GM12878 (cell line): Measurements from ENCODE around the gene MAGI1. TPM values are rescaled to one million over a fixed set of nuclear protein-coding genes. Genes with fewer than 3 reads are reported as not detected.

Source experiments
- ATAC-seq: fragments of 200-7000 bp; cut with Tn5 transposase; 3 replicates; pipeline ENCODE4 v1.9.1; 2020; ENCODE audit warnings: mild to moderate bottlenecking, moderate library complexity
- BruUV-seq: library from RNA; stranded (reverse); fragments of 400-500 nt; replicated peaks from 2 replicates; lab custom pipeline; 2021; lab: Mats Ljungman, UMichigan
- CTCF ChIA-PET: fragments of 300-600 bp; sonication (Branson Sonifier 250); formaldehyde crosslinking; extraction: SDS; loops from one replicate; lab custom pipeline; 2021; ENCODE audit warnings: inconsistent platforms; lab: Yijun Ruan, JAX
- POLR2A ChIA-PET: fragments of 350-600 bp; formaldehyde crosslinking; extraction: SDS; loops from one replicate; lab custom pipeline; 2021; ENCODE audit warnings: inconsistent platforms; lab: Charles Lee
- RAD21 ChIA-PET: fragments of 300-600 bp; sonication (Branson Sonifier 250); formaldehyde crosslinking; loops from one replicate; lab custom pipeline; 2023; ENCODE audit warnings: antibody characterized with exemption; ENCODE audit not compliant: unreplicated experiment; lab: Charles Lee
- SMC1A ChIA-PET: fragments of 300-600 bp; sonication (Branson Sonifier 250); formaldehyde crosslinking; loops from one replicate; lab custom pipeline; 2023; ENCODE audit not compliant: unreplicated experiment, uncharacterized antibody; lab: Charles Lee
- DNase-seq: peaks from one replicate; pipeline ENCODE4 v3.0.0-alpha.2; 2011; ENCODE audit warnings: low read depth, low spot score
- FAIRE-seq: peaks from 3 replicates; lab custom pipeline; 2011; peaks lifted over from hg19 to GRCh38; lab: Jason Lieb, UNC
- H2AFZ ChIP-seq: 2 replicates; pipeline ENCODE4 v1.6.0; 2011; ENCODE audit warnings: low read depth, low read length, control low read depth; ENCODE audit not compliant: control insufficient read depth
- H3K27ac ChIP-seq: 2 replicates; pipeline ENCODE4 v1.5.1; 2011; ENCODE audit warnings: control low read depth; ENCODE audit not compliant: control insufficient read depth, insufficient read depth
- H3K27me3 ChIP-seq, 2 experiments: replicated peaks in 1 of 2; 2 replicates each; pipeline versions ENCODE4 v1.6.0 to v1.6.1; 2011; ENCODE audit warnings: low read length in 1 of 2; ENCODE audit not compliant: control insufficient read depth in 2 of 2, insufficient read depth in 2 of 2
- H3K36me3 ChIP-seq, 2 experiments: 2 replicates each; pipeline ENCODE4 v1.5.1; 2011; ENCODE audit warnings: low read length in 1 of 2; ENCODE audit not compliant: control insufficient read depth in 2 of 2, insufficient read depth in 2 of 2
- H3K4me1 ChIP-seq: 2 replicates; pipeline ENCODE4 v1.6.1; 2011; ENCODE audit warnings: mild to moderate bottlenecking, low read length, moderate library complexity, mixed read lengths; ENCODE audit not compliant: control insufficient read depth, insufficient read depth
- H3K4me2 ChIP-seq: 2 replicates; pipeline ENCODE4 v1.6.0; 2011; ENCODE audit warnings: control low read depth; ENCODE audit not compliant: control insufficient read depth, insufficient read depth
- H3K4me3 ChIP-seq: fragments of 200-600 bp; sonication (generic); 2 replicates; pipeline ENCODE4 v1.5.1; 2016
- H3K79me2 ChIP-seq: 2 replicates; pipeline ENCODE4 v1.6.0; 2011; ENCODE audit warnings: low read length; ENCODE audit not compliant: control insufficient read depth, insufficient read depth
- H3K9ac ChIP-seq: 2 replicates; pipeline ENCODE4 v1.8.0; 2011; ENCODE audit warnings: low read length, control low read depth, mixed read lengths; ENCODE audit not compliant: control insufficient read depth, insufficient read depth
- H3K9me3 ChIP-seq: replicated peaks from 3 replicates; pipeline ENCODE4 v1.5.1; 2011; ENCODE audit warnings: mild to moderate bottlenecking, low read length; ENCODE audit not compliant: control insufficient read depth, insufficient read depth
- H4K20me1 ChIP-seq: 2 replicates; pipeline ENCODE4 v1.6.0; 2011; ENCODE audit not compliant: control insufficient read depth, insufficient read depth
- ATF3 ChIP-seq: IDR thresholded peaks from 2 replicates; pipeline ENCODE4 v1.6.1; 2011; ENCODE audit warnings: low read depth, mild to moderate bottlenecking, low read length, moderate library complexity, borderline replicate concordance; ENCODE audit errors: extremely low read depth
- BCL11A ChIP-seq: IDR thresholded peaks from 2 replicates; pipeline ENCODE4 v1.6.1; 2011; ENCODE audit warnings: low read depth, low read length
- CEBPZ ChIP-seq: fragments of 150-350 bp; IDR thresholded peaks from 2 replicates; pipeline ENCODE4 v1.6.1; 2016; ENCODE audit warnings: low read depth, low read length
- EP300 ChIP-seq, 2 experiments: fragments of 150-350 bp in 1 of 2; IDR thresholded peaks; 2 replicates each; pipeline ENCODE4 v1.6.1; 2011 to 2012; ENCODE audit warnings: low read depth in 2 of 2, low read length in 2 of 2, borderline replicate concordance in 1 of 2, improper control_type of control experiment in 1 of 2, inconsistent platforms in 1 of 2; ENCODE audit not compliant: control insufficient read depth in 1 of 2
- MYB ChIP-seq: fragments of 150-350 bp; IDR thresholded peaks from 2 replicates; pipeline ENCODE4 v1.6.1; 2014; ENCODE audit warnings: mild to moderate bottlenecking, low read depth, low read length, borderline replicate concordance
- NFYA ChIP-seq: IDR thresholded peaks from 2 replicates; pipeline ENCODE4 v1.6.1; 2011; ENCODE audit warnings: low read depth, mild to moderate bottlenecking, low read length, improper control_type of control experiment, borderline replicate concordance
- NKRF ChIP-seq: fragments of 450-650 bp; conservative IDR thresholded peaks from 2 replicates; pipeline ENCODE4 v1.6.1; 2017; ENCODE audit warnings: mild to moderate bottlenecking, moderate library complexity
- RBBP5 ChIP-seq: fragments of 200-600 bp; sonication (generic); conservative IDR thresholded peaks from 2 replicates; pipeline ENCODE4 v1.6.1; 2016
- RELA ChIP-seq: fragments of 450-650 bp; IDR thresholded peaks from 2 replicates; pipeline ENCODE4 v1.8.0; 2014; ENCODE audit warnings: borderline replicate concordance; ENCODE audit not compliant: partially characterized antibody
- SMC3 ChIP-seq: IDR thresholded peaks from 2 replicates; pipeline ENCODE4 v1.6.1; 2011; ENCODE audit warnings: low read length, improper control_type of control experiment, borderline replicate concordance
- TCF12 ChIP-seq: IDR thresholded peaks from 2 replicates; pipeline ENCODE4 v1.6.1; 2011; ENCODE audit warnings: low read depth, mild to moderate bottlenecking, low read length
- WGBS: methylation state at CpG from one replicate; pipeline ENCODE4 v1.1.6; 2016; ENCODE audit warnings: low lambda C conversion rate; ENCODE audit not compliant: insufficient replicate concordance, insufficient coverage; ENCODE audit errors: missing lambda C conversion rate; 5-methylcytosine and 5-hydroxymethylcytosine counted together
- in situ Hi-C: fragments of 300-500 bp; cut with MboI; formaldehyde crosslinking; loops from 9 replicates; pipeline ENCODE4 v1.14.3; 2018; ENCODE audit warnings: mixed read lengths
- intact Hi-C: fragments of 100-400 bp; cut with micrococcal nuclease; formaldehyde crosslinking; loops from one replicate; pipeline ENCODE4 v1.14.2; 2022; ENCODE audit not compliant: unreplicated experiment
- polyA plus RNA-seq, 11 experiments: library from polyadenylated mRNA; depleted of rRNA in 4 of 11; unstranded in 6 of 11; stranded (reverse) in 5 of 11; fragments of >200 nt; fragmentation: Nextera tagmentation in 4 of 11; fragmentation: Illumina TruSeq in 1 of 11; extraction: Ambion mirVana in 4 of 11; extraction: Trizol in 1 of 11; gene quantifications; 1 replicate in 1 of 11; 2 replicates in 10 of 11; pipeline versions ENCODE4 v1.2.1 to v1.2.3, GENCODE V29; 2011 to 2016; ENCODE audit warnings: inconsistent platforms in 2 of 11, missing spikeins in 2 of 11, low read depth in 1 of 11
- total RNA-seq, 4 experiments: library from RNA; depleted of rRNA in 3 of 4; stranded (reverse); fragments of >200 nt in 3 of 4; fragmentation: Illumina TruSeq in 1 of 4; extraction: Trizol in 1 of 4; gene quantifications; 2 replicates each; pipeline versions ENCODE4 v1.2.1 to v1.2.3, GENCODE V29; 2013 to 2021

MAGI1 gene
- total and polyA plus RNA-seq, 10 of the 15 experiments (the other 5 are each of a cell fraction or from before 2014, with no cell fraction given), result 0.02 to 3.3 (median 0.29) TPM; not detected in 1

DNA sequence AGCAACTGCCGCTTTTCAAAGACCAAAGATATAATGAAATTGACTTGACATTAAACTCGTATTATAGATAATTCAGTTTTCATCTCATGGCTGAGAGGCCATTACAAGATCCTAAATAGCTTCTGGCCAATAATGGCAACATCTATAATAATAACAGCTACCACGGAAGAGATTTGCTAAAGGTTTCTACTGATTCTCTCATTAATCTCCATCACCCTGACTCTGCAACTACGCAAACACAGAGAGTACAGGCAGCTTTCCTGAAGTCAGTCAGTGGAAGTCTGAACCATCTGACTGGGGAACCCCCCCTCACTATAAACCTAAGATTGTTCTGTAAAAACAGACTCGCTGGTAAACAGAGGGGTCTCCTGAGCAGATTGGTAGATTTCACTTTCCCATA, 257.1 kb downstream of the MAGI1 start:
- no peak for ATAC-seq
- SMC1A ChIA-PET, result no interaction called here
- no peak for DNase-seq
- FAIRE-seq, result no peak
- no peak overlapping the region for H2AFZ ChIP-seq
- TF ChIP-seq SMC3, result no peak
- TF ChIP-seq, all 136 proteins: peak for 0
- no peaks in the 10 kb centered on the region for H4K20me1 ChIP-seq
- ChIA-PET CTCF (no interaction called here), POLR2A (no interaction called here), RAD21 (no interaction called here)
- 34% methylated on average over 5 of the region's 5 CpGs for WGBS
- no peaks in the 10 kb centered on the region for H3K4me1 ChIP-seq
- in situ Hi-C loops (loop anchor here (10.0 kb wide), 1 partner anchor 353 kb away; no protein-coding TSS in a partner anchor), intact Hi-C loops (loop anchor here (10.0 kb wide), 1 partner anchor 1043 kb away; no protein-coding TSS in a partner anchor)
- H3K79me2 ChIP-seq, result no peaks in the 10 kb centered on the region
- no peaks in the 10 kb centered on the region for H3K27me3 ChIP-seq
- H3K4me2 ChIP-seq, result no peak overlapping the region
- no peak overlapping the region for H3K27ac ChIP-seq
- no peak overlapping the region for H3K4me3 ChIP-seq
- H3K9ac ChIP-seq, result no peak overlapping the region
- no TSS peak for BruUV-seq
- no peaks in the 10 kb centered on the region for H3K9me3 ChIP-seq
- H3K36me3 ChIP-seq, result no peaks in the 10 kb centered on the region

GRCh38 chr3:65779390-65779789, 259.3 kb downstream of the MAGI1 start:
- H3K36me3 ChIP-seq, result no peaks in the 10 kb centered on the region
- no peak overlapping the region for H3K27ac ChIP-seq
- ChIA-PET SMC1A (no interaction called here), RAD21 (no interaction called here), CTCF (interaction anchor here (1.5 kb wide), 1 partner anchor 359 kb away, joined by 3 read pairs; no protein-coding TSS in a partner anchor), POLR2A (no interaction called here)
- intact Hi-C loops (no loop called here), in situ Hi-C loops (no loop called here)
- H3K4me1 ChIP-seq, result no peaks in the 10 kb centered on the region
- H3K4me3 ChIP-seq, result no peak overlapping the region
- DNase-seq, result no peak
- no peak overlapping the region for H3K9ac ChIP-seq
- no peaks in the 10 kb centered on the region for H3K9me3 ChIP-seq
- no peak overlapping the region for H2AFZ ChIP-seq
- no TSS peak for BruUV-seq
- H4K20me1 ChIP-seq, result no peaks in the 10 kb centered on the region
- FAIRE-seq, result no peak
- no peak overlapping the region for H3K4me2 ChIP-seq
- H3K27me3 ChIP-seq, result no peaks in the 10 kb centered on the region
- WGBS, result 38% methylated on average over 2 of the region's 2 CpGs
- no peaks in the 10 kb centered on the region for H3K79me2 ChIP-seq
- ATAC-seq, result no peak
- no peak for TF ChIP-seq RBBP5
- TF ChIP-seq MYB, result no peak
- TF ChIP-seq RELA, result no peak
- no peak for TF ChIP-seq NKRF
- no peak for TF ChIP-seq NFYA
- no peak for TF ChIP-seq ATF3
- TF ChIP-seq TCF12, result no peak
- TF ChIP-seq EP300 (IDR thresholded peaks at IDR 0.05; ENCODE audit: borderline replicate concordance in 1 of 2, control insufficient read depth in 1 of 2, low read depth in 2 of 2, low read length in 2 of 2), result no peak
- no peak for TF ChIP-seq CEBPZ
- no peak for TF ChIP-seq SMC3
- TF ChIP-seq BCL11A, result no peak
